Right atrium auricular region (tissue), 2 donors: Measurements from ENCODE around the gene CD44. TPM values are rescaled to one million over a fixed set of nuclear protein-coding genes. Genes with fewer than 3 reads are reported as not detected.

Experiments
- DNase-seq: peaks from one replicate; pipeline ENCODE4 v3.0.0-alpha.2; 2019; ENCODE audit warnings: low spot score
- H3K27ac ChIP-seq, 2 donors: fragments of 200-600 bp; sonication (generic); 1 replicate in 1 of 2; 2 replicates in 1 of 2; pipeline ENCODE4 v1.5.1; 2016 to 2019
- H3K27me3 ChIP-seq, 2 donors: fragments of 200-600 bp; sonication (generic); one replicate each; pipeline versions ENCODE4 v1.5.1 to v1.6.0; 2017 to 2019
- H3K36me3 ChIP-seq: fragments of 200-600 bp; sonication (generic); one replicate; pipeline ENCODE4 v1.5.1; 2016
- H3K4me1 ChIP-seq, 2 donors: fragments of 200-600 bp; sonication (generic); one replicate each; pipeline versions ENCODE4 v1.5.1 to v1.6.0; 2017 to 2019
- H3K4me3 ChIP-seq, 2 donors: fragments of 200-600 bp; sonication (generic); 1 replicate in 1 of 2; 2 replicates in 1 of 2; pipeline ENCODE4 v1.5.1; 2017 to 2019; ENCODE audit warnings: mild to moderate bottlenecking in 1 of 2, moderate library complexity in 1 of 2
- H3K9me3 ChIP-seq, 2 donors: fragments of 200-600 bp; sonication (generic); one replicate each; pipeline ENCODE4 v1.5.1; 2019
- CTCF ChIP-seq, 2 donors: fragments of 200-600 bp; sonication (generic); IDR thresholded peaks; one replicate each; pipeline ENCODE4 v1.5.1; 2019; ENCODE audit warnings: antibody characterized with exemption in 2 of 2
- total RNA-seq, 2 donors: library from RNA; depleted of rRNA; stranded (reverse); fragments of >200 nt; gene quantifications; one replicate each; pipeline ENCODE4 v1.1.0, GENCODE V29; 2016

Gene CD44
- total RNA-seq, 2 donors from 2014 or later, result 26.8 to 37.3 TPM

GRCh38 chr11:35257281-35257680 lies 118.3 kb downstream of the CD44 start:
- Histone ChIP-seq H3K4me1 (no peaks in the 10 kb centered on the region), H3K4me3 (no peak overlapping the region), H3K9me3 (no peaks in the 10 kb centered on the region), H3K27ac (no peak overlapping the region), H3K27me3 (no peaks in the 10 kb centered on the region), H3K36me3 (no peaks in the 10 kb centered on the region)
- DNase-seq, result no peak
- TF ChIP-seq CTCF (IDR thresholded peaks at IDR 0.05), result no peak

- no peaks in the 10 kb centered on the region for H3K4me1 ChIP-seq
- no peak overlapping the region for H3K27ac ChIP-seq
- DNase-seq, result no peak
- H3K4me3 ChIP-seq, result no peak overlapping the region
- H3K36me3 ChIP-seq, result no peaks in the 10 kb centered on the region
- H3K9me3 ChIP-seq, result no peaks in the 10 kb centered on the region
- H3K27me3 ChIP-seq, result no peaks in the 10 kb centered on the region
- TF ChIP-seq CTCF (IDR thresholded peaks at IDR 0.05), result no peak
Observed at GRCh38 chr11:35259529-35259928, 120.6 kb downstream of the CD44 start.

GRCh38 chr11:35260342-35260985 lies 121.5 kb downstream of the CD44 start:
- no peaks in the 10 kb centered on the region for H3K9me3 ChIP-seq
- TF ChIP-seq CTCF (IDR thresholded peaks at IDR 0.05), result no peak
- no peaks in the 10 kb centered on the region for H3K4me1 ChIP-seq
- no peak overlapping the region for H3K27ac ChIP-seq
- H3K4me3 ChIP-seq, result no peak overlapping the region
- no peaks in the 10 kb centered on the region for H3K27me3 ChIP-seq
- no peaks in the 10 kb centered on the region for H3K36me3 ChIP-seq
- DNase-seq, result no peak

- H3K27me3 ChIP-seq, result no peaks in the 10 kb centered on the region
- H3K9me3 ChIP-seq, result no peaks in the 10 kb centered on the region
- H3K27ac ChIP-seq, result no peak overlapping the region
- TF ChIP-seq CTCF (IDR thresholded peaks at IDR 0.05), result no peak
- no peaks in the 10 kb centered on the region for H3K4me1 ChIP-seq
- DNase-seq, result no peak
- H3K4me3 ChIP-seq, result no peak overlapping the region
- no peaks in the 10 kb centered on the region for H3K36me3 ChIP-seq
Observed at GRCh38 chr11:35261197-35261596, 122.2 kb downstream of the CD44 start.

GRCh38 chr11:35262056-35262455 lies 123.1 kb downstream of the CD44 start:
- Histone ChIP-seq H3K4me1 (no peaks in the 10 kb centered on the region), H3K4me3 (no peak overlapping the region), H3K36me3 (no peaks in the 10 kb centered on the region), H3K27me3 (no peaks in the 10 kb centered on the region), H3K27ac (no peak overlapping the region), H3K9me3 (no peaks in the 10 kb centered on the region)
- no peak for TF ChIP-seq CTCF (IDR thresholded peaks at IDR 0.05)
- no peak for DNase-seq

- Histone ChIP-seq H3K4me1 (no peaks in the 10 kb centered on the region), H3K27ac (no peak overlapping the region), H3K9me3 (no peaks in the 10 kb centered on the region), H3K4me3 (no peak overlapping the region), H3K27me3 (no peaks in the 10 kb centered on the region), H3K36me3 (no peaks in the 10 kb centered on the region)
- no peak for TF ChIP-seq CTCF (IDR thresholded peaks at IDR 0.05)
- DNase-seq, result no peak
Observed at GRCh38 chr11:35262735-35263134, 123.8 kb downstream of the CD44 start.
